ENCODE measurements around the gene NINL. TPM values are rescaled to one million over a fixed set of nuclear protein-coding genes. Genes with fewer than 3 reads are reported as not detected.

NINL gene
- total and polyA plus RNA-seq, 4 donors = 1.9 to 3.6 (median 2.8) TPM

- no peak for TF ChIP-seq REST (IDR thresholded peaks at IDR 0.05)
- no peak for TF ChIP-seq GABPA (IDR thresholded peaks at IDR 0.05 in 1 of 2, conservative IDR thresholded peaks at IDR 0.05 in 1 of 2)
These were observed 52.4 kb downstream of the NINL start (continued) for GRCh38 chr20:25532971-25533391.

- Histone ChIP-seq H3K9ac (ENCODE audit: low read depth in 1 of 2, low read length in 2 of 2) (no peak overlapping the region), H3K27ac (ENCODE audit: low read depth in 1 of 2, low read length in 2 of 2) (no peak overlapping the region), H3K4me3 (ENCODE audit: low read depth in 1 of 3, low read length in 3 of 3) (no peak overlapping the region), H3K4me1 (ENCODE audit: control insufficient read depth in 4 of 4, insufficient read depth in 4 of 4, low read length in 3 of 4) (peaks cover 0 to 25% (median 9%) of the 10 kb centered on the region in 4 donors), H3K27me3 (ENCODE audit: control insufficient read depth in 4 of 4, insufficient read depth in 4 of 4, low read length in 3 of 4) (no peaks in the 10 kb centered on the region), H3K9me3 (ENCODE audit: control insufficient read depth in 4 of 4, low read length in 3 of 4) (no peaks in the 10 kb centered on the region), H3K36me3 (ENCODE audit: control insufficient read depth in 4 of 4, insufficient read depth in 3 of 4, low read depth in 1 of 4, low read length in 3 of 4) (no peaks in the 10 kb centered on the region)
- 93% methylated on average over 12 of the region's 12 CpGs for WGBS
- no peak for DNase-seq (ENCODE audit: low spot score)
- TF ChIP-seq REST (IDR thresholded peaks at IDR 0.05) (no peak), ATF3 (IDR thresholded peaks at IDR 0.05) (no peak), MAX (IDR thresholded peaks at IDR 0.05) (no peak), SP1 (IDR thresholded peaks at IDR 0.05) (no peak), NR2F2 (IDR thresholded peaks at IDR 0.05) (no peak), GABPA (IDR thresholded peaks at IDR 0.05 in 1 of 2, conservative IDR thresholded peaks at IDR 0.05 in 1 of 2) (no peak), FOXA2 (IDR thresholded peaks at IDR 0.05) (no peak), JUND (IDR thresholded peaks at IDR 0.05) (no peak), FOXA1 (IDR thresholded peaks at IDR 0.05) (no peak), YY1 (IDR thresholded peaks at IDR 0.05) (no peak), TAF1 (conservative IDR thresholded peaks at IDR 0.05) (no peak), ZBTB33 (IDR thresholded peaks at IDR 0.05) (no peak), CTCF (IDR thresholded peaks at IDR 0.05; ENCODE audit: low read depth, low read length, missing input control) (no peak), HNF4A (conservative IDR thresholded peaks at IDR 0.05) (no peak), RAD21 (IDR thresholded peaks at IDR 0.05) (no peak), RXRA (IDR thresholded peaks at IDR 0.05) (no peak), HNF4G (IDR thresholded peaks at IDR 0.05) (no peak), EGR1 (IDR thresholded peaks at IDR 0.05; ENCODE audit: low read depth in 2 of 2) (no peak)
These were observed 53.1 kb downstream of the NINL start for GRCh38 chr20:25532015-25532751.

Measured in liver (tissue), 9 donors.